HepG2 (cell line): Measurements from ENCODE around the gene NELFCD. TPM values are rescaled to one million over a fixed set of nuclear protein-coding genes. Genes with fewer than 3 reads are reported as not detected.

ENCODE experiments used
- ARID3A ChIP-seq: IDR thresholded peaks from 2 replicates; pipeline ENCODE4 v1.6.1; 2012; ENCODE audit warnings: low read depth, low read length, improper control_type of control experiment
- ATF1 ChIP-seq: IDR thresholded peaks from 2 replicates; pipeline ENCODE4 v1.6.1; 2016; ENCODE audit warnings: mild to moderate bottlenecking, control low read depth
- CBX1 ChIP-seq: IDR thresholded peaks from one replicate; pipeline ENCODE4 v1.6.1; 2016; ENCODE audit warnings: antibody characterized with exemption, low read depth
- ETV6 ChIP-seq: sonication (generic); formaldehyde crosslinking; conservative IDR thresholded peaks from 2 replicates; pipeline ENCODE4 v1.4.0; 2020; ENCODE audit warnings: missing genetic modification reagents
- GABPB1 ChIP-seq: IDR thresholded peaks from 2 replicates; pipeline ENCODE4 v1.6.1; 2016; ENCODE audit warnings: mild to moderate bottlenecking, missing genetic modification reagents, moderate library complexity, missing compliant biosample characterization
- JUN ChIP-seq: sonication (generic); formaldehyde crosslinking; IDR thresholded peaks from 2 replicates; pipeline ENCODE4 v1.4.0; 2020; ENCODE audit warnings: mild to moderate bottlenecking, missing genetic modification reagents
- MTA1 ChIP-seq: sonication (generic); formaldehyde crosslinking; IDR thresholded peaks from 2 replicates; pipeline ENCODE4 v1.4.0; 2020; ENCODE audit warnings: missing genetic modification reagents, mild to moderate bottlenecking, borderline replicate concordance
- NAIF1 ChIP-seq: sonication (generic); formaldehyde crosslinking; IDR thresholded peaks from 2 replicates; pipeline ENCODE4 v1.5.0; 2020; ENCODE audit warnings: mild to moderate bottlenecking, missing genetic modification reagents, borderline replicate concordance
- NCOR1 ChIP-seq: fragments of 200-600 bp; sonication (generic); IDR thresholded peaks from 2 replicates; pipeline ENCODE4 v1.7.0; 2017; ENCODE audit warnings: antibody characterized with exemption, low read length, borderline replicate concordance
- SSRP1 ChIP-seq: IDR thresholded peaks from 2 replicates; pipeline ENCODE4 v1.6.1; 2016; ENCODE audit warnings: control low read depth
- TBP ChIP-seq: sonication (generic); formaldehyde crosslinking; IDR thresholded peaks from 2 replicates; pipeline ENCODE4 v1.5.0; 2020; ENCODE audit warnings: missing genetic modification reagents
- TERF1 ChIP-seq: sonication (generic); formaldehyde crosslinking; IDR thresholded peaks from 2 replicates; pipeline ENCODE4 v1.8.0; 2022; ENCODE audit warnings: mild to moderate bottlenecking, missing genetic modification reagents, moderate library complexity
- TFE3 ChIP-seq: IDR thresholded peaks from 2 replicates; pipeline ENCODE4 v1.6.1; 2016
- ZNF3 ChIP-seq: IDR thresholded peaks from 2 replicates; pipeline ENCODE4 v1.7.0; 2017; ENCODE audit warnings: inconsistent platforms
- ZNF326 ChIP-seq: sonication (generic); formaldehyde crosslinking; IDR thresholded peaks from 2 replicates; pipeline ENCODE4 v1.4.0; 2020; ENCODE audit warnings: missing genetic modification reagents, borderline replicate concordance
- ZNF33A ChIP-seq: sonication (generic); formaldehyde crosslinking; IDR thresholded peaks from 2 replicates; pipeline ENCODE4 v1.5.1; 2020; ENCODE audit warnings: missing genetic modification reagents, mild to moderate bottlenecking, moderate library complexity, borderline replicate concordance
- ZNF451 ChIP-seq: sonication (generic); formaldehyde crosslinking; IDR thresholded peaks from 2 replicates; pipeline ENCODE4 v1.5.0; 2020; ENCODE audit warnings: mild to moderate bottlenecking, missing genetic modification reagents
- ZNF644 ChIP-seq: IDR thresholded peaks from 2 replicates; pipeline ENCODE4 v1.6.1; 2016; ENCODE audit warnings: low read depth
- ZNF672 ChIP-seq: sonication (generic); formaldehyde crosslinking; IDR thresholded peaks from 2 replicates; pipeline ENCODE4 v1.8.1; 2022; ENCODE audit warnings: missing genetic modification reagents
- ZNF776 ChIP-seq: sonication (generic); formaldehyde crosslinking; IDR thresholded peaks from 2 replicates; pipeline ENCODE4 v1.4.0; 2020; ENCODE audit warnings: mild to moderate bottlenecking, missing genetic modification reagents
- ZNF784 ChIP-seq: sonication (generic); formaldehyde crosslinking; IDR thresholded peaks from 2 replicates; pipeline ENCODE4 v1.5.1; 2020; ENCODE audit warnings: missing genetic modification reagents, mild to moderate bottlenecking, borderline replicate concordance
- ZNF850 ChIP-seq: sonication (generic); formaldehyde crosslinking; conservative IDR thresholded peaks from 2 replicates; pipeline ENCODE4 v1.9.0; 2021; ENCODE audit warnings: mild to moderate bottlenecking, missing genetic modification reagents
- ZSCAN31 ChIP-seq: sonication (generic); formaldehyde crosslinking; IDR thresholded peaks from 2 replicates; pipeline ENCODE4 v1.5.0; 2020; ENCODE audit warnings: low read depth, mild to moderate bottlenecking, missing genetic modification reagents
- ZUFSP ChIP-seq: sonication (generic); formaldehyde crosslinking; IDR thresholded peaks from 2 replicates; pipeline ENCODE4 v1.9.0; 2021; ENCODE audit warnings: missing genetic modification reagents, mild to moderate bottlenecking, borderline replicate concordance
- polyA plus RNA-seq, 8 experiments: library from polyadenylated mRNA; depleted of rRNA in 3 of 8; stranded (reverse) in 7 of 8; unstranded in 1 of 8; fragments of >200 nt; fragmentation: Illumina TruSeq in 4 of 8; extraction: Trizol in 4 of 8; gene quantifications; 2 replicates each; pipeline versions ENCODE4 v1.2.1 to v1.2.3, GENCODE V29; 2011 to 2016; ENCODE audit warnings: low read depth in 4 of 8, missing spikeins in 1 of 8, mixed read lengths in 1 of 8; ENCODE audit not compliant: insufficient read depth in 1 of 8
- total RNA-seq, 5 experiments: library from RNA; depleted of rRNA; stranded (reverse); fragments of >200 nt; fragmentation: Illumina TruSeq; extraction: Trizol; gene quantifications; 2 replicates each; pipeline ENCODE4 v1.2.3, GENCODE V29; 2016; ENCODE audit warnings: low read depth in 1 of 5

Gene NELFCD
- total and polyA plus RNA-seq, 2 of the 13 experiments (the other 11 are each of a cell fraction or from before 2014, with no cell fraction given): 159 to 203 TPM

GRCh38 chr20:59032023-59032712 lies 51.1 kb downstream of the NELFCD start, which contains the start of gene ATP5F1E (continued):
- TF ChIP-seq MTA1 (CRISPR knock-in tag) (peak; percentile 89; the same call in 1 of the 2 replicates), ZSCAN31 (CRISPR knock-in tag) (peak; percentile 97), GABPB1 (CRISPR knock-in tag) (peak; percentile 97), ETV6 (peak; percentile 79), ZNF776 (CRISPR knock-in tag) (peak; percentile 97), ZNF644 (CRISPR knock-in tag) (no peak), JUN (no peak; the same call in 1 of the 2 replicates), ARID3A (peak; percentile 36), ZNF672 (CRISPR knock-in tag) (peak; percentile 87; the same call in 1 of the 2 replicates), NAIF1 (CRISPR knock-in tag) (no peak; the same call in 1 of the 2 replicates), CBX1 (peak; percentile 94), ZNF451 (CRISPR knock-in tag) (peak; percentile 74; the same call in 1 of the 2 replicates), NCOR1 (no peak), TERF1 (peak; percentile 38; the same call in 1 of the 2 replicates), ZNF326 (CRISPR knock-in tag) (peak; percentile 90), TFE3 (CRISPR knock-in tag) (peak; percentile 79), ZNF33A (CRISPR knock-in tag) (peak; percentile 93), ZNF850 (no peak), ZNF3 (CRISPR knock-in tag) (no peak; the same call in none of the 2 replicates), ZNF784 (peak; percentile 68), ATF1 (CRISPR knock-in tag) (no peak), ZUFSP (0 out of 2 replicates have a peak, but pooled peaks have one; percentile 46), TBP (CRISPR knock-in tag) (peak; percentile 38; the same call in 1 of the 2 replicates), SSRP1 (CRISPR knock-in tag) (peak; percentile 85; the same call in 1 of the 2 replicates)
